BJ (cell line): ENCODE measurements around the gene PC. TPM values are rescaled to one million over a fixed set of nuclear protein-coding genes. Genes with fewer than 3 reads are reported as not detected.

Experiments used
- CTCF ChIA-PET: fragments of 350-600 bp; formaldehyde crosslinking; extraction: SDS; loops from one replicate; lab custom pipeline; 2021; ENCODE audit warnings: antibody characterized with exemption, inconsistent platforms; lab: Yijun Ruan, JAX
- POLR2A ChIA-PET: fragments of 300-600 bp; sonication (Branson Sonifier 250); formaldehyde crosslinking; extraction: SDS; loops from one replicate; lab custom pipeline; 2021; ENCODE audit warnings: antibody characterized with exemption; lab: Charles Lee
- DNase-seq: peaks from one replicate; pipeline ENCODE4 v3.0.0-alpha.2; 2011; ENCODE audit warnings: low read depth
- H3K27me3 ChIP-seq: 2 replicates; pipeline ENCODE4 v1.6.0; 2011; ENCODE audit warnings: low read length; ENCODE audit not compliant: control insufficient read depth, insufficient read depth
- H3K36me3 ChIP-seq: 2 replicates; pipeline ENCODE4 v1.5.1; 2011; ENCODE audit warnings: low read length; ENCODE audit not compliant: control insufficient read depth, insufficient read depth
- H3K4me3 ChIP-seq: 2 replicates; pipeline ENCODE4 v1.5.1; 2011; ENCODE audit warnings: low read depth, mild to moderate bottlenecking, control low read depth, low read length
- polyA plus RNA-seq: library from polyadenylated mRNA; depleted of rRNA; stranded (reverse); fragments of >200 nt; gene quantifications from 2 replicates; pipeline ENCODE4 v1.2.3, GENCODE V29; 2011
- TF ChIP-seq, protein P1 (sequence below): IDR thresholded peaks from 2 replicates; pipeline ENCODE4 v1.5.1; 2011; ENCODE audit warnings: low read depth, mild to moderate bottlenecking, control low read depth, inconsistent platforms, low read length, moderate library complexity; ENCODE audit not compliant: insufficient read depth

The PC gene
- polyA plus RNA-seq, 1 experiment, result 14.3 TPM

DNA sequence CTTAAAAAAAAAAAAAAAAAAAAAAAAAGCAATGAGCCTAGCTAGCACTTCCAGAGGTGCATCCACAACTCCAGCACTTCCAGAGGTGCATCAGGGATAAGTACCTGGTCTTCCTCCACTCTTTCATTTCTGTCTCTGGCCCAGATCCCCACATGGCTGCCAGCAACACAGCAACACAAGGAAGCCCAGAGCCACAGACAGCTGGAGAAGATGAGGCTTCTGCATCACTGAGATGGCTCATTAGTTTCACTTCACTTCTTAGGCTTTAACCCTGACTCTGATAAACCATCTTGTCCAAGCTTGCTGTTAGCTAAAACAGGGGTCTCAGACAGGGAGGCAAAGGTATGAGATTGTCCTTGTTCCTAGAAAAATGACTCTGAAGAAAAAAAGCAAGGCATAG is 35.6 kb downstream of the PC start:
- POLR2A ChIA-PET, result interaction anchor here (0.6 kb wide), 1 partner anchor 161 kb away, joined by 17 read pairs; no protein-coding TSS in a partner anchor
- Histone ChIP-seq H3K4me3 (no peak overlapping the region), H3K27me3 (no peaks in the 10 kb centered on the region), H3K36me3 (no peaks in the 10 kb centered on the region)
- no peak for DNase-seq
- TF ChIP-seq, protein P1, sequence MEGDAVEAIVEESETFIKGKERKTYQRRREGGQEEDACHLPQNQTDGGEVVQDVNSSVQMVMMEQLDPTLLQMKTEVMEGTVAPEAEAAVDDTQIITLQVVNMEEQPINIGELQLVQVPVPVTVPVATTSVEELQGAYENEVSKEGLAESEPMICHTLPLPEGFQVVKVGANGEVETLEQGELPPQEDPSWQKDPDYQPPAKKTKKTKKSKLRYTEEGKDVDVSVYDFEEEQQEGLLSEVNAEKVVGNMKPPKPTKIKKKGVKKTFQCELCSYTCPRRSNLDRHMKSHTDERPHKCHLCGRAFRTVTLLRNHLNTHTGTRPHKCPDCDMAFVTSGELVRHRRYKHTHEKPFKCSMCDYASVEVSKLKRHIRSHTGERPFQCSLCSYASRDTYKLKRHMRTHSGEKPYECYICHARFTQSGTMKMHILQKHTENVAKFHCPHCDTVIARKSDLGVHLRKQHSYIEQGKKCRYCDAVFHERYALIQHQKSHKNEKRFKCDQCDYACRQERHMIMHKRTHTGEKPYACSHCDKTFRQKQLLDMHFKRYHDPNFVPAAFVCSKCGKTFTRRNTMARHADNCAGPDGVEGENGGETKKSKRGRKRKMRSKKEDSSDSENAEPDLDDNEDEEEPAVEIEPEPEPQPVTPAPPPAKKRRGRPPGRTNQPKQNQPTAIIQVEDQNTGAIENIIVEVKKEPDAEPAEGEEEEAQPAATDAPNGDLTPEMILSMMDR, result no peak
- CTCF ChIA-PET, result interaction anchor here (0.8 to 1.7 kb wide), 4 partner anchors 11 to 53 kb away, joined by 3 to 4 read pairs (median 4); no protein-coding TSS in a partner anchor

DNA sequence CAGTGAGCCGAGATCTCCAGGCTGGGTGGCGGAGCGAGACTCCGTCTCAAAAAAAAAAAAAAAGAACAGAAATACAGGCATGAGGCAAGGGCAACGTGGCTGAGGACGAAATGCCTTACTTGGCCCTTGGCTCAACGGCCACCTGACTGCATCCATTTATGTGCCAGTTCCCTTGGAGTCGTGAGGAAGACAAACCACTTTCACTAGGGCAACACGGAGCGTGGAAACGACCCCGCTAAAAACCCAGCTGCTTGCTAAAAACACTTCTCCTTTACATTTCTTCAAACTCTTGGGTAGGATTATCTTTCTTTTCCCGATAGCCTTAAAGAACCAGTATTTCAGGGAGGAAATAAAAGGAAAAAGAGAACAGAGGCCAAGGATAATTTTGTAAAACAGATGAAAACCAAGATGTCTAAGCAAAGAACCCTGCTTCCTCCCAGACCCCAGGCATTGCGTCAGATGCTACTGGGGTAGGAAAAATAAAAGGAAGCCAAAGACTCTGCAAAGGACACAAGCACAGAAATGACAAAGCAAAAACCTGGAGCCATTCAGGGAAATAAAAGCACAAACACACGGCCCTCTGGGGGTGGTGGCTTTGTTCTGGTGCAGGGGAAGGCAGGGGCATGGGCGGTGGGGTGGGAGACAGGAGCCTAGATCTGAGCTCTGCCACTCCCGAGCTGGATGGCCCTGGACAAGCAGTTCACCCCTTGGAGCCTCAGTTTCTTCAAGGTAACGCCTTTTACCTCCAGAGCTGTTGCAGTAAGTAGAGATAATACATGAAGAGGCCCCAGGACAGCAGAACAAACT is 37.0 kb downstream of the PC start:
- POLR2A ChIA-PET, result interaction anchor here (0.6 kb wide), 1 partner anchor 75 kb away, joined by 3 read pairs; no protein-coding TSS in a partner anchor
- CTCF ChIA-PET, result interaction anchor here (1.2 to 1.7 kb wide), 2 partner anchors 17 to 46 kb away, joined by 3 to 4 read pairs; no protein-coding TSS in a partner anchor
- TF ChIP-seq, protein P1, result no peak
- H3K27me3 ChIP-seq, result no peaks in the 10 kb centered on the region
- H3K4me3 ChIP-seq, result no peak overlapping the region
- DNase-seq, result no peak
- H3K36me3 ChIP-seq, result no peaks in the 10 kb centered on the region

DNA sequence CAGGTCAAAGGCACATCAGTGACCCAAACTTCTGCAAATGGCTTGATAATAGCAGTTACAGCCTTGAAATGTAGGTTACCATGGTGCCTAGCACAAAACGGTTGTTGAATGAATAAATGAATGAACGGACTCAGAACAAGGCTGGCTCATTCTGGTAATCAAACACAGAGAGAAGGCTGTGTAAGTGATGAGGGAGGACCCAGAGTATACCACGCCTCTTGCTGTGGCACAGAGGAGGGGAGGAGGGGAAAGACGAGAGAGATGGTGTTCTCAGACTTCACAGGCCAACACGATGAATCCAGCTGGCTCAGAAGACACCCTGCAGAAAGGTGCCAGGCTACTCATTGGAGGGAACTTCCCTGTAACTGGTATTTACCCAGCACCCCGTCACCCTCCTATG is 38.3 kb downstream of the PC start:
- TF ChIP-seq, protein P1, result no peak
- H3K4me3 ChIP-seq, result no peak overlapping the region
- H3K27me3 ChIP-seq, result no peaks in the 10 kb centered on the region
- no peak for DNase-seq
- CTCF ChIA-PET, result interaction anchor here (1.2 kb wide), 1 partner anchor 45 kb away, joined by 3 read pairs; no protein-coding TSS in a partner anchor
- H3K36me3 ChIP-seq, result 0 out of 2 replicates have a peak, but pooled peaks cover 2% of the 10 kb centered on the region
- POLR2A ChIA-PET, result no interaction called here

DNA sequence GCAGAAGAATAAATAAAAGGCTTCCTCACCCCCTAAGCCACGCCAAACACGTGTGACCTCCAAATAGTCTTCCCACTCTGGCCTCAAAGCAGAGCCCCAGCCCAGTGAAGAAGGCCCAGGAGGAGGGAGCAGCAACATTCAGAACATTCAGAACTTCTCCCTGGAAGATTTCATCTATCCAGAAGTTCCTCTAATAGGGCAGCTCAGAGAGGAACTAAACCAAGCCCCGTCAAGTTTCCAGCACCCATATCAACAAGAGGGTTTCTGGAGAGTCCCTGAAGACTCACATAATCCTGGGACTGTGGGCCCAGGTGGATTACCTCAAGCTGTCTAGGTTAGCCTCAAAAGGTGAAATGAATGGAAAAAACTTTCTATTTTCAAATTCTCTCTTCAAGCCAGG is 39.4 kb downstream of the PC start:
- TF ChIP-seq, protein P1, result no peak
- H3K36me3 ChIP-seq, result 0 out of 2 replicates have a peak, but pooled peaks cover 2% of the 10 kb centered on the region
- H3K4me3 ChIP-seq, result no peak overlapping the region
- ChIA-PET CTCF (no interaction called here), POLR2A (no interaction called here)
- H3K27me3 ChIP-seq, result no peaks in the 10 kb centered on the region
- no peak for DNase-seq

DNA sequence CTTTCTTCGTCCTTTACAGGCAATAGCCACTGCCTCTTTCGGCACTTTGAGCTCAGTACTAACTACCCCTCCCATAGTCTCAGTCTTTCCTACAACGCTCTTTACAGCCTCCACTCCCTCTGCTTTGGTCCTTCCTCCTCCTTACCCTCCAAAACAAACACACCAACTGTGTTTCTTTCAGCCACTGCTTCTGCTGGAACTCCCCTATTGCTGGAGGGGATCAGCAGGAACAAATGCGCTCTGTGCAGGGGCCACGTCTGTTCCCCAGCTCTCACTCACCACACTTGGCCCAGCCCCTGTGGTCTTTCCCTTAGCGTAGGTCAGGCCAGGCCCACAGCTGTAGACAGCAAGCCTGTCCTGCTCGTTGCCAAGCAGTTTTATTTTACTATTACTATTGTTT is 42.3 kb downstream of the PC start:
- H3K36me3 ChIP-seq, result 0 out of 2 replicates have a peak, but pooled peaks cover 2% of the 10 kb centered on the region
- ChIA-PET POLR2A (no interaction called here), CTCF (no interaction called here)
- DNase-seq, result no peak
- no peak overlapping the region for H3K4me3 ChIP-seq
- H3K27me3 ChIP-seq, result no peaks in the 10 kb centered on the region
- TF ChIP-seq, protein P1, result no peak
